Liver (tissue), 3 donors: ENCODE data around the gene GNA15.

Experiments used
- EGR1 ChIP-seq, 2 donors: IDR thresholded peaks; 2 replicates each; pipeline ENCODE4 v1.6.1; 2016 to 2018; ENCODE audit warnings: antibody characterized with exemption in 2 of 2, low read depth in 2 of 2
- NR2F2 ChIP-seq: IDR thresholded peaks from 2 replicates; pipeline ENCODE4 v1.6.1; 2016; ENCODE audit warnings: antibody characterized with exemption
- RAD21 ChIP-seq, 2 donors: IDR thresholded peaks; 2 replicates each; pipeline ENCODE4 v1.6.1; 2016; ENCODE audit warnings: antibody characterized with exemption in 2 of 2, mild to moderate bottlenecking in 2 of 2
- SP1 ChIP-seq: IDR thresholded peaks from 2 replicates; pipeline ENCODE4 v1.6.1; 2018; ENCODE audit warnings: antibody characterized with exemption, mild to moderate bottlenecking
- TAF1 ChIP-seq: conservative IDR thresholded peaks from 2 replicates; pipeline ENCODE4 v1.6.1; 2016; ENCODE audit warnings: antibody characterized with exemption, mild to moderate bottlenecking
- TF ChIP-seq, protein P1 (sequence below): fragments of 150-350 bp; IDR thresholded peaks from 2 replicates; pipeline ENCODE4 v1.5.1; 2017; ENCODE audit warnings: improper control_type of control experiment, low read depth, low read length; ENCODE audit not compliant: missing input control
- TF ChIP-seq, protein P2 (sequence below): IDR thresholded peaks from 2 replicates; pipeline ENCODE4 v1.6.1; 2016; ENCODE audit warnings: antibody characterized with exemption, mild to moderate bottlenecking
- donor health status: healthy.
- donor health status: healthy.

DNA sequence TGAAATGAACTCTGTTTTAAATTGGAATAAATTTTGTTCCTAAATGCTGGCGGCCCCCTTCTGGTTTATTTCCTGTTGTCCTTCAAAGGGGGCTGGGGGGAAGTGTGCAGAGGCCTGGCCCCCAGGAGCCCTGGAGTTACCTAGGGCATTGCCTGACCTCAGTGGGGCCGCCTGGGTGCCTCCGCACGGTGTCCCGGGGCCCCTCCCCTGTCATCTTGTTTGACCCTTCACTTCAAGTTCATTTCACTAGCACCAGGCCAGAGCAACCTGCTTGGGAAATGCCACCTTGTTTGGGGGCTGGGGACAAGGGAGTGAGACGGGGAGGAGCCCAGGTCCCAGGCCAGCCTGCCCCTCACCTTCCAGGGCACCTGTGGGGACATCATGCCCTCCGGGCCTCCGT is 11.9 kb upstream of the GNA15 start:
- no peak for TF ChIP-seq TAF1
- TF ChIP-seq, protein P1, sequence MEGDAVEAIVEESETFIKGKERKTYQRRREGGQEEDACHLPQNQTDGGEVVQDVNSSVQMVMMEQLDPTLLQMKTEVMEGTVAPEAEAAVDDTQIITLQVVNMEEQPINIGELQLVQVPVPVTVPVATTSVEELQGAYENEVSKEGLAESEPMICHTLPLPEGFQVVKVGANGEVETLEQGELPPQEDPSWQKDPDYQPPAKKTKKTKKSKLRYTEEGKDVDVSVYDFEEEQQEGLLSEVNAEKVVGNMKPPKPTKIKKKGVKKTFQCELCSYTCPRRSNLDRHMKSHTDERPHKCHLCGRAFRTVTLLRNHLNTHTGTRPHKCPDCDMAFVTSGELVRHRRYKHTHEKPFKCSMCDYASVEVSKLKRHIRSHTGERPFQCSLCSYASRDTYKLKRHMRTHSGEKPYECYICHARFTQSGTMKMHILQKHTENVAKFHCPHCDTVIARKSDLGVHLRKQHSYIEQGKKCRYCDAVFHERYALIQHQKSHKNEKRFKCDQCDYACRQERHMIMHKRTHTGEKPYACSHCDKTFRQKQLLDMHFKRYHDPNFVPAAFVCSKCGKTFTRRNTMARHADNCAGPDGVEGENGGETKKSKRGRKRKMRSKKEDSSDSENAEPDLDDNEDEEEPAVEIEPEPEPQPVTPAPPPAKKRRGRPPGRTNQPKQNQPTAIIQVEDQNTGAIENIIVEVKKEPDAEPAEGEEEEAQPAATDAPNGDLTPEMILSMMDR = no peak
- TF ChIP-seq NR2F2 = no peak
- TF ChIP-seq EGR1 (IDR thresholded peaks at IDR 0.05; ENCODE audit: low read depth in 2 of 2) = no peak
- TF ChIP-seq, protein P2, sequence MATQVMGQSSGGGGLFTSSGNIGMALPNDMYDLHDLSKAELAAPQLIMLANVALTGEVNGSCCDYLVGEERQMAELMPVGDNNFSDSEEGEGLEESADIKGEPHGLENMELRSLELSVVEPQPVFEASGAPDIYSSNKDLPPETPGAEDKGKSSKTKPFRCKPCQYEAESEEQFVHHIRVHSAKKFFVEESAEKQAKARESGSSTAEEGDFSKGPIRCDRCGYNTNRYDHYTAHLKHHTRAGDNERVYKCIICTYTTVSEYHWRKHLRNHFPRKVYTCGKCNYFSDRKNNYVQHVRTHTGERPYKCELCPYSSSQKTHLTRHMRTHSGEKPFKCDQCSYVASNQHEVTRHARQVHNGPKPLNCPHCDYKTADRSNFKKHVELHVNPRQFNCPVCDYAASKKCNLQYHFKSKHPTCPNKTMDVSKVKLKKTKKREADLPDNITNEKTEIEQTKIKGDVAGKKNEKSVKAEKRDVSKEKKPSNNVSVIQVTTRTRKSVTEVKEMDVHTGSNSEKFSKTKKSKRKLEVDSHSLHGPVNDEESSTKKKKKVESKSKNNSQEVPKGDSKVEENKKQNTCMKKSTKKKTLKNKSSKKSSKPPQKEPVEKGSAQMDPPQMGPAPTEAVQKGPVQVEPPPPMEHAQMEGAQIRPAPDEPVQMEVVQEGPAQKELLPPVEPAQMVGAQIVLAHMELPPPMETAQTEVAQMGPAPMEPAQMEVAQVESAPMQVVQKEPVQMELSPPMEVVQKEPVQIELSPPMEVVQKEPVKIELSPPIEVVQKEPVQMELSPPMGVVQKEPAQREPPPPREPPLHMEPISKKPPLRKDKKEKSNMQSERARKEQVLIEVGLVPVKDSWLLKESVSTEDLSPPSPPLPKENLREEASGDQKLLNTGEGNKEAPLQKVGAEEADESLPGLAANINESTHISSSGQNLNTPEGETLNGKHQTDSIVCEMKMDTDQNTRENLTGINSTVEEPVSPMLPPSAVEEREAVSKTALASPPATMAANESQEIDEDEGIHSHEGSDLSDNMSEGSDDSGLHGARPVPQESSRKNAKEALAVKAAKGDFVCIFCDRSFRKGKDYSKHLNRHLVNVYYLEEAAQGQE = no peak
- no peak for TF ChIP-seq RAD21 (IDR thresholded peaks at IDR 0.05)
- no peak for TF ChIP-seq SP1
